Measurements from ENCODE around the gene FAM110A.
"Not testable (repeated sequence)": the region's sequence is repeated elsewhere in the genome, so short reads cannot be mapped to it uniquely, and the experiment has no call there.

Gene FAM110A

GRCh38 chr20:823574-823902, 10.0 kb upstream of the FAM110A start:
- no peak for DNase-seq (ENCODE audit: low read depth in 3 of 3)

GRCh38 chr20:824490-824889, 9.0 kb upstream of the FAM110A start:
- no peak for DNase-seq (ENCODE audit: low read depth in 3 of 3)

DNA sequence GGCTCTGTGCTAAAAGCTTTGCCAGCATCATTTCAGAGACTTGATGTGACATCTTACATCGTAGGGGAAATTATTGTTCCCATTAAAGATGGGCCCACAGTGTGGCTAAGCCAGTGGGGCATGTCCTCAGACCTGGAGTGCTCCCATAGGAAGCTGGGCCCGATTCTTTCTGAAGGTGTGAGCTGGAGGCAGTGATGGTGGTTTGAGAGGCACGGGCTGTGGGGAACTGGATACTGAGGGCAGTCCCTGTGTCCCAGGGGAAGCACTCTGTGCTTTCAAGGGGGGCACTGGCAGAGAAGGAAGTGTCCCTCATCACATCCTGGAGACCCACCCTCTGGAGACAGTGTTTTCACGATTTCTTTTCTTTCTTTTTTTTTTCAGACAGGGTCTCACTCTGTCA, 8.6 kb upstream of the FAM110A start:
- DNase-seq (ENCODE audit: low read depth in 3 of 3), result no peak

DNA sequence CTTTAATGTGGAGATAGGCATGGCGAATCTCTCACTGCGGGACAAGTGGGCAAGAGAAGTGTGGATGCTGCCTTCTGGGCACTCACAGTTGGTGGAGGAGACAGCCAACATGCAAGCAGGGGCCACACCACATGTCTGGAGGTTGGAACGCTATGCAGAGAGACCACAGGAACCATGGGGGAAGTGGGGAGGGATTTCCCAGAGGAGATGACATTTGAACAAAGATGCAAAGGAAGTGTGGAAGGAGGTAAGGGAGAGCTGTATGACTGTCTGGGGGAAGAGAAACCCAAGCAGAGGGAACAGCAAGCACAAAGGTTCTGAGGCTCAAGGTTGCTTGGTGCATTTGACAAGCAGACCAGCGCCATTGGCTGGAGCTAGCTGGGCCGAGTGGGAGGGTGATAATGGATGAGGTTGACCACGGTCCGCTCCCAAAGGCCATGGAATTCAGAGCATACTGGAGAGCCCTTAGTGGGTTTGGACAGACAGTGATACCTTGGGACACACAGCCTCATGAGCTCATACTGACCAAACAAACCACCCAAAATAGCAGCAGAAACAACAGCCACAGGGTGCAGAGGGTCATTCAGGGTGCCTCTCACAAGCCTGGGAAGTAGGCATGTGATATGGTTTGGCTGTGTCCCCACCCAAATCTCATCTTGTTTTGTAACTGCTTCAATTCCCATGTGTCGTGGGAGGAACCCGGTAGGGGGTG, 7.6 kb upstream of the FAM110A start:
- no peak for DNase-seq (ENCODE audit: low read depth in 3 of 3)

GRCh38 chr20:826695-827323, 6.7 kb upstream of the FAM110A start:
- DNase-seq (ENCODE audit: low read depth in 3 of 3), result no peak

- DNase-seq (ENCODE audit: low read depth in 3 of 3), result not testable (repeated sequence)
Measured at GRCh38 chr20:827981-828380, 5.5 kb upstream of the FAM110A start.

DNA sequence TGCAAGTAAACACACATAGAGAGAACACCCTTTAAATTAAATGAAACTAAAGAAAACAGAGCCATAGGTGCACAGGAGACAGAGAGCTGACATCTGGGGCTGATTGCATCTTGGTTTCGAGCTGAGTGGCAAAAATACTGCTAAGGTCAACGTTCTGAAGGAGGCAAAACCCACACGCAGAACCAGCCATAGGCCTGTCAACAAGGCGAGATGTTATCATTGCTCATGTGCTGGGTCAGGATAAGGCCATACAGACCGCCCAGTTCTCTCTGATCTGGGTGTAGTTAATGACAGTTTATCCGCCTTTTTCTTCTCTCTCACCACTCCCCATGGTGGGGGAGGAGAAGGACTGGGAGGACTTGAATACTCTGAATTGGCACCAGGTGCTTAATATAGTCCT, 4.5 kb upstream of the FAM110A start:
- no peak for DNase-seq (ENCODE audit: low read depth in 3 of 3)

- no peak for DNase-seq (ENCODE audit: low read depth in 3 of 3)
Measured at GRCh38 chr20:829551-829950, 4.0 kb upstream of the FAM110A start.

GRCh38 chr20:830011-830521, 3.4 kb upstream of the FAM110A start:
- DNase-seq (ENCODE audit: low read depth in 3 of 3), result no peak

DNA sequence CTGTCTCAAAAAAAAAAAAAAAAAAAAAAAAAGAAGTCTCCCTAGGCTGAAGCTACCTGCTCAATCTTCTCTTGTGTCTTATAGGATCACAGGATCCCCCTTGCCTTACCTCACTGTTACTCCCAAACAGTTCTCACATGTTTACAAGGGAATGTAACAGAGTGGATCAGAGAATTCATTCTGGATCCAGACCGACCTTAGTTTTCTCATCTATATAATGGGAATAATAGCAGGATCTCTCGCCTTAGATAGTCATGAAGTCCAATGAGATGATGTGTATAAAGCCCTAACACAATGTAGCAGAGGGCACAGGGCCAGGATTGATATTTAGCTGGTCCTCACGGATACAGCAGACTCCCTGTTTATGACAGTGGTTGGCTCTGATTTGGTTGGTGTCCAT, 2.3 kb upstream of the FAM110A start:
- no peak for DNase-seq (ENCODE audit: low read depth in 3 of 3)

DNA sequence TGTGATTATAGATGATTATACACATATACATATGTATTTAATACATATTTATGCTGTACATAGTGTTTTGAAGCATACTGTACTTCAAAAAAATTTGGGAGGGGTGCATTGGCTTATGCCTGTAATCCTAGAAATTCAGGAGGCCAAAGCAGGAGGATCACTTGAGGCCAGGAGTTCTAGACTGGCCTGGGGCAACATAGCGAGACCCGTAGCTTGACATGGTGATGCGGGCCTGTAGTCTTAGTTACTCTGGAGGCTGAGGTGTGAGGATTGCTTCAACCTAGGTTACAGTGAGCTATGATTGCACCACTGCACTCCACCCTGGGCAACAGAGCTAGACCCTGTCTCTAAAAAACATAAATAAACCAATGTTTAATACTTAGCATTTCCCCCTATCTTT, 1.6 kb upstream of the FAM110A start:
- no peak for DNase-seq (ENCODE audit: low read depth in 3 of 3)

- DNase-seq (ENCODE audit: low read depth in 3 of 3), result no peak
Measured at GRCh38 chr20:833121-833449, 430 bp upstream of the FAM110A start.

- no peak for DNase-seq (ENCODE audit: low read depth in 3 of 3)
Measured at GRCh38 chr20:834151-834746, 734 bp downstream of the FAM110A start.

DNA sequence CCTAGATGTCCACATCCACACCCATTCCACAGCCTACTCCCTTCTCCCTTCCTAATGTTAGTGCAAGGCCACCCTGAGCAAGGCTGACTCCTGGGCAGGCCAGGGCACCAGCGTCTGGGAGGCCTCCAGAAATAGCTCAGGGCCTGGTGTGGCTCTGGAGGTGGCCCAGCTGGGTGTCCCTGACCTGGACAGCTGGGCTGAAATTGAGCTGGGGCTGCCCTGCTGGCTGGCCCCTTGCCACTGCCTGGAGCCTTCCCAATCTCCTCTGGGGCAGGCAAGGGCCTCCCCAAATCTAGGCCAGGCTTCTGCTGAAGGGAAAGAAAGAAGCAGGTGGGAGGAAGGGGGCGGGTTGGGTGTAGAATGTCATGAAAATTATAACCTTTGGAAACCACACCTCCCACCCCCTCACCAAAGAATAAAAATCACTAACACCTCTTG, 2.1 kb downstream of the FAM110A start:
- no peak for DNase-seq (ENCODE audit: low read depth in 3 of 3)

DNA sequence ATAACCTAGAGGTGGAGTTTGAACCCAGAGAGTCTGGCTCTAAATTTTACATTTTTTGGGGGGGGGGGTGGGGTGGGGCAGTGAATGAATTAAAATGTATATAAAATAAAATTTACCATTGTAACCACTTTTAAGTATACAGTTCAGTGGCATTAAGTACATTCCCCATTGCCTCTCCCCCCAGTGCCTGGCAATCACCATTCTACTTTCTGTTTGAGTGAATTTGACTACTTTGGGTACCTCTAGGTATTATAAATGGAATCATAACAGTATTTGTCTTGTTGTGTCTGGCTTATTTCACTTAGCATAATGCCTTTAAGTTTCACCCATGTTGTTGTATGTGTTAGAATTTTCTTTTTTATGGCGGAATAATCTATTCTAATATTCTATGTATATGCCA, 2.7 kb downstream of the FAM110A start:
- no peak for DNase-seq (ENCODE audit: low read depth in 3 of 3)

DNA sequence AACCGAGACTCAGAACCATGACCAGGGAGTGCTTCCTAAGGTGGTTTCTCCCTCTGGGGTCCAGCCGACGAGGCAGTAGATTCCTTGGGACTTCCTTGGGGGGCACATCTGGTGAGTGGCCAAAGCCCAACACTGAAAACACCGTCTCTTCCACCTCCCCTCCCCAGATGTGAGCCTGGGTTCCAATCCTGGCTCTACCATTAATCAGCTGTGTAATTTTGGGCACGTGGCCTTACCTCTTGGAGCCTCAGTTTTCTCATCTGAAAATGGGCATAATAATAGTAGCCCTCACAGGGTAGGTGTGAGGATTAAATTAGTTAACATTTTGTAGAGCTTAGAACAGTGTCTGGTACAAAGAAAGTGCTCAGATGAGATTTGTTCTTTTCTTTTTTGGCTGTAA, 5.5 kb downstream of the FAM110A start:
- DNase-seq (ENCODE audit: low read depth in 3 of 3), result no peak

DNA sequence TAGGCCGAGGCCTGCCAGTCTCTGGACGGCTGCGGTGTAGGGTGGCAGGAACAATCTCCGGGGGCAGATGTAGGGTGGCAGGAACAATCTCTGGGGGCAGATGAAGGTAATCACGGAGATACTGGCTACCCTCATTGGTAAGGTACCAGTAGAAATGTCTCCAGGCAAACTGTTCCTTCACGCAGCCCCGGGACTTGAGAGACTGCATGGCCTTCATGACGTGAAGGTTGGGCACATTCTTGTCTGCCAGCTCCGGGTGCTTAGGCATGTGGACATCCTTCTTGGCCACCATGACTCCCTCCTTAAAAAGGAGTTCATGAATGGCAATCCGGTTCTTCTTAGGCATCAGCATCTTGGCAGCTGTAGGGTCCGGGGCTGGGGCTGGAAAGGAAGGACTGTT, 6.1 kb downstream of the FAM110A start:
- no peak for DNase-seq (ENCODE audit: low read depth in 3 of 3)

- no peak for DNase-seq (ENCODE audit: low read depth in 3 of 3)
Measured at GRCh38 chr20:840503-840857, 7.0 kb downstream of the FAM110A start.

DNA sequence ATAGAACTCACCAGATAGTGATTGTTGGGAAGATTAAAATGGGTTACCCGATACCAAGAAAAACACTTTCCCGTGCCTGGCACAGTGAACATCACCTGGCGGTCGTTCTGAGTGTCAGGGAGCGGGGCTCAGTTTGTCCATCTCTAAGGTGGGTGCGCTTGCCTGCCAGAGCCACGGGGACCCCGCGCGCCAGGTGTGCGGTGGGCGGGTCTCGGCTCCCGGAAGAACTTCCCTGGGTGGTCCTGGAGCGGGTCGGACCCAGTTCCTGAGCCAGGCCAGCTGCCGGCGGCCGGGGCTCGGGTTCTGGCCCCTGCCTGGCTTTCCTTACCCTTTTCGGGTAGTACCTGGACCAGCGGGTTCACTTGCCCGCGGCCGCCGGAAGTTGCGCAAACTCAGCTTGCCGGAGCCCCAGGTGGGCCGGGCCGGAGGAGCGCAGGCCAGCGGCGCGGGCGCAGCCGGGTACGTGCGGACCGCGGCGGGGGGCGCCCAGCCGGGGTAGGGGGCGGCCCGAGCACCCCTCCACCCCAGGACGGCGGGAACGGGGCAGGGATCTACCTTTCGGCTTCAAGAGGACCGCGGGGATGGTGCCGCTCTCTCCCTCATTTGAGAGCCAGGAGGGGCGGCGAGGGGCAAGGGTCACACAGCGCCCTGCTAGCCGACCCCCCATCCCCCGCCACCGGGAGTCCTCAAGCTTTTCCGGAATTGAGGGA, 7.5 kb downstream of the FAM110A start:
- no peak for DNase-seq (ENCODE audit: low read depth in 3 of 3)

DNA sequence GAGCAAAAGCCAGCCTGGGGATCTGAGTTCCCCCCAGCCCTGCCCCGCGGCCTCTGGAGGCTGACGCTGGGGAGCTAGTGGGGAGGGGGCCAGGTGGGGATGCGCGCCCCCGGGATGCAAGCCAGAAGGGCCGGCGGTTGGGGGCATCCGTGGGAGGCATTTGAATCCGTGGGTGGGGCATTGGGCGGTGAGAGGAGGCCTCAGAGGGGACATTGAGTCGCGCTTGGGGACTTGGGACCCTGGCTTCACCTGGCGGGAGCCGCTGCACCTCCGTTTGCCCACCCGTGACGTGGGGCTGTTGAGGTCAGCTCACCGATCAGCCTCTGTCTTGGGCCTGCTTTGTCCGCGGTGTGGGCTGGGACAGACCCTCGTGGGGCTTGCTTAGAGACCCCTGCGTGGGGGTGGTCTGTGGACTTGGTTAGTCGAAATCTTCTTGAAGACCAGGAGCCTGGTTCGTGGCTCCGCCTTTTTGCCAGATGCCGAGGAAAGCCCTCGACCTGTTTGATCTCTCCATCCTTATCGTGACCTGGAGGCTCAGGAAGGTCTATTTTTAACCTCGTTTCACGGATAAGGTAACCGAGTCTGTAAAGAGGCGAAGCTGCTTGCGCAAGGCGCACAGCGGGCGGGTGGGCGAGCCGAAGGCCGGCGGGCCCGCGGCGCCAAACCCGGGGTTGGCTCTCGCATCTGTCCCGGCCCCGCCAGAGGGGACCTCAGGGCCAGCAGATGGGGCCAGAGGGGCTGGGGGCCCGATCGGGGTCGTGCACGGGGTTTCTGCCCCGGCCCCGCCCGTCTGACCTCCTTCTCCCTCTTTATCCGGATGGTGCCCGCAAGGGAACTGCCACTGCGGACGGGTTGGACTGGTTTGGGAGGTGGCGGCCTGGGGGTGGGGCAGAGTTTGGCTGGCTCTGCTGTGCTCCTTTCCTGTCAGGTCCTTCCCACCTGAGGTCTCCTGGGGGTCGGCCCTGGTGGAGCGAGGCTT, 8.3 kb downstream of the FAM110A start:
- DNase-seq (ENCODE audit: low read depth in 3 of 3), result no peak

GRCh38 chr20:842547-842940, 9.0 kb downstream of the FAM110A start:
- no peak for DNase-seq (ENCODE audit: low read depth in 3 of 3)

DNA sequence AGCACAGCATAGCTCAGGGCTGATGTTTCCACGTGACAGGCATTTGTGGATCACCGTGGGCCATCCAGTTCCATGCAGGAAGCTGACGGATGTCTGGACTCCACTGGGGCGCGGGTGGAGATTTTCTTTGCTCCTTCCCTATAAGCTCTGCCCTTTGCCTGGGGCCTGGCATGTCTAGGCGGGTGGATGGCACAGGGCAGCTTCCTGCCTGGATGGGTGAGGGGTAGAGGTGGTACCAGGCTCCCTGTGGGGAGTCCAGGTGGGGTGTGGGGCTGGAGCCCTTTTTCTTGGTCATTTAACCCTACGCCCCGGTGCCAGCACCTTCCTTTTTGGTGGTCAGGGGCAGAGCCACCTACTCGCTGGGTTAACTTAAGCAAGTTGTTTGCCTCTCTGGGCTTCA, 10.4 kb downstream of the FAM110A start:
- no peak for DNase-seq (ENCODE audit: low read depth in 3 of 3)
